ENCODE results near the gene DLGAP1. TPM values are rescaled to one million over a fixed set of nuclear protein-coding genes. Genes with fewer than 3 reads are reported as not detected.

DLGAP1 gene
- total RNA-seq, 3 donors from 2014 or later = 0.96 to 17.6 (median 5.2) TPM

GRCh38 chr18:3901042-3901441 is 554.1 kb downstream of the DLGAP1 start:
- Histone ChIP-seq H3K9me3 (no peaks in the 10 kb centered on the region), H3K27me3 (no peaks in the 10 kb centered on the region), H3K4me3 (no peak overlapping the region), H3K36me3 (no peaks in the 10 kb centered on the region), H3K4me1 (no peaks in the 10 kb centered on the region), H3K27ac (no peak overlapping the region)
- no peak for TF ChIP-seq POLR2AphosphoS5 (IDR thresholded peaks at IDR 0.05)
- no peak for TF ChIP-seq POLR2A (IDR thresholded peaks at IDR 0.05)
- TF ChIP-seq CTCF (IDR thresholded peaks at IDR 0.05) = no peak
- DNase-seq (ENCODE audit: low spot score in 2 of 2) = no peak
- intact Hi-C loops (cut with DNase I; ENCODE audit: low total_unique reads) = no loop called here

DNA sequence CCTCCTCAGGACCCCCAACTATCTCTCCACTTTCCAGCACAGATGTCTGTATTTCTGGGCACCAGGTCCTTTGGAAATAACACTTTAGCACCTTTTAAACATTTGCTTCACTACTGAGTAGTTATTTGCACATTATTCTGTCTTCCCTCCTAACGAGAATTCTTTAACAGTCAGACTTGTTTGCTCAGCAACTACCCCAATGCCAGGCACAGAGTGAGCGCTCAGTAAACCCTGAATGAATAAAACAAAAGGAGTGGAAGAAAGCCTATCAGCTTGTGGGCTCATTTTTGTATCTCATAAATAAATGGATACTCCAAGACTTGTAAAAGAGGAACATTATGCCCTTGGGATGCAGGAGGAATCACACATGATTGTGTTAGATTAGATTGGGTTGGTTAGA is 554.8 kb downstream of the DLGAP1 start:
- no peak for TF ChIP-seq CTCF (IDR thresholded peaks at IDR 0.05)
- no peak for TF ChIP-seq POLR2AphosphoS5 (IDR thresholded peaks at IDR 0.05)
- no peak for TF ChIP-seq POLR2A (IDR thresholded peaks at IDR 0.05)
- intact Hi-C loops (cut with DNase I; ENCODE audit: low total_unique reads) = no loop called here
- DNase-seq (ENCODE audit: low spot score in 2 of 2) = no peak

GRCh38 chr18:3898861-3899613 is 556.1 kb downstream of the DLGAP1 start:
- no peak overlapping the region for H3K27ac ChIP-seq
- H3K4me3 ChIP-seq = no peak overlapping the region
- intact Hi-C loops (cut with DNase I; ENCODE audit: low total_unique reads) = no loop called here
- H3K4me1 ChIP-seq = no peaks in the 10 kb centered on the region
- no peaks in the 10 kb centered on the region for H3K27me3 ChIP-seq
- no peak for TF ChIP-seq CTCF (IDR thresholded peaks at IDR 0.05)
- no peak for TF ChIP-seq POLR2A (IDR thresholded peaks at IDR 0.05)
- TF ChIP-seq POLR2AphosphoS5 (IDR thresholded peaks at IDR 0.05) = no peak
- DNase-seq (ENCODE audit: low spot score in 2 of 2) = no peak
- H3K36me3 ChIP-seq = no peaks in the 10 kb centered on the region
- H3K9me3 ChIP-seq = no peaks in the 10 kb centered on the region

More for the DNA sequence above, 554.8 kb downstream of the DLGAP1 start:
- Histone ChIP-seq H3K27ac (no peak overlapping the region), H3K27me3 (no peaks in the 10 kb centered on the region), H3K36me3 (no peaks in the 10 kb centered on the region), H3K9me3 (no peaks in the 10 kb centered on the region), H3K4me1 (no peaks in the 10 kb centered on the region), H3K4me3 (no peak overlapping the region)

DNA sequence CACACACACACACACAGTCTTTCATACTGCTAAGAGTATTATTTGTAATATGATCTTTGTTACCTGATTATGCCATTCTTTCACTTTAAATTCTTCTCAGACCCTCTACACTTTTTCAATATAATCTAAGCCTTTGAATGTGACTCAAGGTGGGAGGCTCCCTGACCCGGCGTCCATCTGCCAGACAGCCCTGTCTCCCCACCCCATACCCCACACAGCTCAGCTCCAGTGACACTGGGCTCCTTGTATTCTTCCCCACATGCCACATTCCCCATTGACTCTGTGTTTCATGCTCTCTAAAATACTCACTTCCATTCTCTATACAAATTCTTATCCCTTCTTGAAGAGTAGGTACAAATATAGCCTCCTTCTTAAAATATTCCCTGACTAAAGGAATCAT is 563.0 kb downstream of the DLGAP1 start:
- intact Hi-C loops (cut with DNase I; ENCODE audit: low total_unique reads) = no loop called here
- no peak overlapping the region for H3K4me3 ChIP-seq
- H3K9me3 ChIP-seq = no peaks in the 10 kb centered on the region
- no peak overlapping the region for H3K27ac ChIP-seq
- DNase-seq (ENCODE audit: low spot score in 2 of 2) = no peak
- no peaks in the 10 kb centered on the region for H3K4me1 ChIP-seq
- H3K36me3 ChIP-seq = no peaks in the 10 kb centered on the region
- no peaks in the 10 kb centered on the region for H3K27me3 ChIP-seq
- TF ChIP-seq POLR2A (IDR thresholded peaks at IDR 0.05) (no peak), CTCF (IDR thresholded peaks at IDR 0.05) (no peak), POLR2AphosphoS5 (IDR thresholded peaks at IDR 0.05) (no peak)

DNA sequence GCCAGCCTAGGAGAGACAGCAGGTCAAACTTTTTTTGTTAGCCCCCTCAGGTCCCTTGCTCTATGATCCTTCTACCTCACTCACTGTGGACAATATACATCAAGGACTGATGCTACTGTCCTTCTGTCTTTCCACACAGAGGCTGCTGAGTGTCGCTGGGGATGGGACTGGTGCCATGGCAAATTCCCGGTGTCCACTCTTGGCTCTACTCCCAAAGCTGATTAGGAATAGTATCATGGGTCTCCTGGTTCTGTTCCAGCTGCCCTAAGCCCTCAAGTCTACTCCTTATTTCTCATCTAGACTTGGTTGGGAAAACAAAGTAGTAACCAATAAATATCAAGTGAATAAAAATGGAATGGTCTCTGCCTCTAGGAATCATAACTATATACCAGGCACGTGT is 563.9 kb downstream of the DLGAP1 start:
- no peaks in the 10 kb centered on the region for H3K9me3 ChIP-seq
- intact Hi-C loops (cut with DNase I; ENCODE audit: low total_unique reads) = no loop called here
- no peaks in the 10 kb centered on the region for H3K27me3 ChIP-seq
- no peaks in the 10 kb centered on the region for H3K36me3 ChIP-seq
- DNase-seq (ENCODE audit: low spot score in 2 of 2) = no peak
- no peaks in the 10 kb centered on the region for H3K4me1 ChIP-seq
- TF ChIP-seq CTCF (IDR thresholded peaks at IDR 0.05) (no peak), POLR2AphosphoS5 (IDR thresholded peaks at IDR 0.05) (no peak), POLR2A (IDR thresholded peaks at IDR 0.05) (no peak)
- no peak overlapping the region for H3K27ac ChIP-seq
- no peak overlapping the region for H3K4me3 ChIP-seq

All from breast epithelium (tissue), 4 donors.